Measurements from ENCODE around the gene DCDC2.
A peak's percentile ranks its signal among the peaks of the same experiment; 100 is the strongest.

DCDC2 gene

DNA sequence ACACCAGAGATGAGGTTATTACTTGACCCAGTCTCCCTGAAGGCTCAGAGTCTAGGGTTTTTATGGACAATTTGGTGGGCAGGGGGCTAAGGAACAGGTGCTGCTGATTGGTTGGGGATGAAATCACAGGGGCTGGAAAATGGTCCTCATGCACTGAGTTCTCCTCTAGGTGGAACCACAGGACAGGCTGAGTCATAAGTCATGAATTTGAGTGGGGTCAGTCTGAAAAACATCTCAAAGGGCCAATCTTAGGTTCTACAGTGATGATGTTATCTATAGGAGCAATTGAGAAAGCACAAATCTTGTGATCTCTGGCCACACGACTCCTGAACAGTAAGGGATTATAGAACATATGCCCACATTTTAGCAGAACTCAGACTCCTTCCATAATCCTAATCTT, 39.0 kb upstream of the DCDC2 start:
- no peaks in the 10 kb centered on the region for H3K79me2 ChIP-seq (ENCODE audit: insufficient read depth, low read depth)
- H3K9ac ChIP-seq, result no peak overlapping the region
- H4K20me1 ChIP-seq (ENCODE audit: insufficient read depth), result no peaks in the 10 kb centered on the region
- no peaks in the 10 kb centered on the region for H3K36me3 ChIP-seq (ENCODE audit: insufficient read depth)
- H3K27me3 ChIP-seq (ENCODE audit: insufficient read depth, low read depth), result no peaks in the 10 kb centered on the region
- peaks cover 4% of the 10 kb centered on the region for H3K4me1 ChIP-seq (ENCODE audit: low read depth, poor library complexity, severe bottlenecking)
- no peak overlapping the region for H3K4me3 ChIP-seq (IDR thresholded peaks at IDR 0.05; ENCODE audit: insufficient read depth, low read depth, low read length)
- H3K27ac ChIP-seq, result no peak overlapping the region
- H3K4me2 ChIP-seq, result no peak overlapping the region
- H2AFZ ChIP-seq (ENCODE audit: low read depth), result no peak overlapping the region
- TF ChIP-seq CTCF (conservative IDR thresholded peaks at IDR 0.05; ENCODE audit: low read depth, low read length), result no peak

GRCh38 chr6:24394780-24395437, 37.0 kb upstream of the DCDC2 start:
- no peaks in the 10 kb centered on the region for H3K79me2 ChIP-seq (ENCODE audit: insufficient read depth, low read depth)
- no peak overlapping the region for H3K4me3 ChIP-seq (IDR thresholded peaks at IDR 0.05; ENCODE audit: insufficient read depth, low read depth, low read length)
- H4K20me1 ChIP-seq (ENCODE audit: insufficient read depth), result no peaks in the 10 kb centered on the region
- H2AFZ ChIP-seq (ENCODE audit: low read depth), result no peak overlapping the region
- no peak overlapping the region for H3K9ac ChIP-seq
- no peaks in the 10 kb centered on the region for H3K36me3 ChIP-seq (ENCODE audit: insufficient read depth)
- H3K27me3 ChIP-seq (ENCODE audit: insufficient read depth, low read depth), result no peaks in the 10 kb centered on the region
- H3K4me1 ChIP-seq (ENCODE audit: low read depth, poor library complexity, severe bottlenecking), result peaks cover 12% of the 10 kb centered on the region
- H3K4me2 ChIP-seq, result no peak overlapping the region
- H3K27ac ChIP-seq, result no peak overlapping the region
- no peak for TF ChIP-seq CTCF (conservative IDR thresholded peaks at IDR 0.05; ENCODE audit: low read depth, low read length)

DNA sequence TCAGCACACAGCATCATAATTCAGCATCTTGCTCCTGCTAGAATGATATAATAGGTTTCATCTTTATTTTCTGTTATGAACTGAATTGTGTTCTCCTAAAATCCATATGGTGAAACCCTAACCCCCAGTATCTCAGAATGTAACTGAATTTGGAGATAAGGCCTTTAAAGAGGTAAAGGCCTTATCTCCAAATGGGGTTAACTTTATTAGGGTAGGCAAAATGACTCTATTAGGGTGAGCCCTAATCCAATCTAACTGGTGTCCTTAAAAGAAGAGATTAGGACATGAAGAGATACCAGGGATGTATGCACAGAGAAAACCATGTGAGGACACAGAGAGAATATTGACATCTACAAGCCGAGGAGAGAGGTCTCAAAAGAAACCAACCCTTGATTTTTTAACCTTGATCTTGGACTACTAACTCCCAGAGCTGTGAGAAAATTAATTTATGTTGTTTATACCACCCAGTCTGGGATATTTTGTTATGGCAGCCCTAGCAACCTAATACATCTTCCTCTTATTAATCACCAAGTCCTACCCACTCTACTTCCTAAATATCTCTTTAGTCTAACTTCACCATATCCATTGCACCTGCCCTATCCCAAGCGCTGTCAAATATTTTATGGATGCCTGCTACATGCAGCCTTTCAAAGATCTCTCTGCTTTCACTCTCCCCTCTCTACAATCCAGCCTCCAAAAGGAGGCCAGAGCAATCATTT, 36.4 kb upstream of the DCDC2 start:
- no peak overlapping the region for H3K4me3 ChIP-seq (IDR thresholded peaks at IDR 0.05; ENCODE audit: insufficient read depth, low read depth, low read length)
- H2AFZ ChIP-seq (ENCODE audit: low read depth), result no peak overlapping the region

DNA sequence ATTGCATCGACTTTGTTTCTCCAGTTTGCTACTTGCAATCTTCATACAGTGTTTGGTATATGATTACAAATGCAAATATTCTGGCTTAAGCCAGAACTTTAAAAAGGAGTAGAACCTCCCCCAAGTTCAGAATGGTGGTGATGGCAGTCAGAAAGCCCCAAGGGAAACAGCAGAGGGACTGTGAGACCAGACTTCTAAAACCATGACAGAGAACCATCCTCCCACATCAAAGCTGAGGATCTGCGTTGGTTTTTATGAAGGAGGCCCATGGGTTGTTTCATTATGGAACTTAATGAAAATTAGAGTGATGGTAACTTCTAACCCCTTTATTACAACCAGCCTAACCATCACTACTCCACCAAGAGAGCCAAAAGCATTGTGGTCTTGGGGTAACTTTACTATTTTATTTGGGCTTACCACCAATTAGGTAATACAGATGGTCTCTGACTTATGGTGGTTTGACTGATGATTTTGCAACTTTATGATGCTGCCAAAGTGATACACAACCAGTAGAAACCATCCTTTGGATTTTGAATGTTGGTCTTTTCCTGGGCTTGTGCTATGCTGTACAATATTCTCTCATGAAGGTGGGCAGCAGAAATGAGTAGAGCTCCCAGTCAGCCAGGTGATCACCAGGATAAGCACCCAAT, 34.0 kb upstream of the DCDC2 start:
- H3K9ac ChIP-seq, result no peak overlapping the region
- H3K79me2 ChIP-seq (ENCODE audit: insufficient read depth, low read depth), result no peaks in the 10 kb centered on the region
- no peak overlapping the region for H3K4me3 ChIP-seq (IDR thresholded peaks at IDR 0.05; ENCODE audit: insufficient read depth, low read depth, low read length)
- H3K27me3 ChIP-seq (ENCODE audit: insufficient read depth, low read depth), result no peaks in the 10 kb centered on the region
- H3K27ac ChIP-seq, result no peak overlapping the region
- H4K20me1 ChIP-seq (ENCODE audit: insufficient read depth), result no peaks in the 10 kb centered on the region
- H2AFZ ChIP-seq (ENCODE audit: low read depth), result no peak overlapping the region
- no peak for TF ChIP-seq CTCF (conservative IDR thresholded peaks at IDR 0.05; ENCODE audit: low read depth, low read length)
- H3K4me1 ChIP-seq (ENCODE audit: low read depth, poor library complexity, severe bottlenecking), result peaks cover 12% of the 10 kb centered on the region
- H3K36me3 ChIP-seq (ENCODE audit: insufficient read depth), result no peaks in the 10 kb centered on the region
- peak overlapping the region; percentile 22; the same call in 1 of the 2 replicates for H3K4me2 ChIP-seq

More for the DNA sequence above, 36.4 kb upstream of the DCDC2 start:
- peaks cover 12% of the 10 kb centered on the region for H3K4me1 ChIP-seq (ENCODE audit: low read depth, poor library complexity, severe bottlenecking)
- H3K9ac ChIP-seq, result no peak overlapping the region
- H3K36me3 ChIP-seq (ENCODE audit: insufficient read depth), result no peaks in the 10 kb centered on the region
- no peaks in the 10 kb centered on the region for H3K79me2 ChIP-seq (ENCODE audit: insufficient read depth, low read depth)
- H3K27ac ChIP-seq, result no peak overlapping the region
- H3K27me3 ChIP-seq (ENCODE audit: insufficient read depth, low read depth), result no peaks in the 10 kb centered on the region
- H4K20me1 ChIP-seq (ENCODE audit: insufficient read depth), result no peaks in the 10 kb centered on the region
- no peak for TF ChIP-seq CTCF (conservative IDR thresholded peaks at IDR 0.05; ENCODE audit: low read depth, low read length)
- no peak overlapping the region for H3K4me2 ChIP-seq

Measured in KMS-11 (cell line).